ENCODE results near the gene ARID5B.

The ARID5B gene

DNA sequence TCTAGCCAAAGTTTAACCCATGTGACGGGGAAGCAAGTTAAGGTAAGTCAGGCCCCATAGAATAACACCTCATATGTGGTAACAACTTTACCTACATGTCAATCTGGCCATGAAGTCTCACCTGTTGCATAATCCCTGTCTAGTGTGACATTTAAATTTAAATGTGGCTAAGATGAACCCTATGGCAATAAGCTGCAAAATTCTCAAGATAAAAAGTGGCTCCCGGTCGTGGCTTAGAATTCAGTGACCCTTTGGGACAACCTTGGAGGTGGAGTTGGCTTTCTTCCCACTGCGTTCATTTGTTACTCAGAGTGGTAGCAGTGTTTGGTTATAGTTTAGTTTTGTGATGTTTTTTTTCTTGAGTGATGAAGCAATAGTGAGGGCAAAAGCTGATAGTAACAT, 90.6 kb downstream of the ARID5B start:
- peak; percentile 69 for DNase-seq

GRCh38 chr10:61992671-61993668, 91.5 kb downstream of the ARID5B start:
- peak; percentile 99 for DNase-seq

GRCh38 chr10:61993711-61994401, 92.4 kb downstream of the ARID5B start:
- no peak for DNase-seq

DNA sequence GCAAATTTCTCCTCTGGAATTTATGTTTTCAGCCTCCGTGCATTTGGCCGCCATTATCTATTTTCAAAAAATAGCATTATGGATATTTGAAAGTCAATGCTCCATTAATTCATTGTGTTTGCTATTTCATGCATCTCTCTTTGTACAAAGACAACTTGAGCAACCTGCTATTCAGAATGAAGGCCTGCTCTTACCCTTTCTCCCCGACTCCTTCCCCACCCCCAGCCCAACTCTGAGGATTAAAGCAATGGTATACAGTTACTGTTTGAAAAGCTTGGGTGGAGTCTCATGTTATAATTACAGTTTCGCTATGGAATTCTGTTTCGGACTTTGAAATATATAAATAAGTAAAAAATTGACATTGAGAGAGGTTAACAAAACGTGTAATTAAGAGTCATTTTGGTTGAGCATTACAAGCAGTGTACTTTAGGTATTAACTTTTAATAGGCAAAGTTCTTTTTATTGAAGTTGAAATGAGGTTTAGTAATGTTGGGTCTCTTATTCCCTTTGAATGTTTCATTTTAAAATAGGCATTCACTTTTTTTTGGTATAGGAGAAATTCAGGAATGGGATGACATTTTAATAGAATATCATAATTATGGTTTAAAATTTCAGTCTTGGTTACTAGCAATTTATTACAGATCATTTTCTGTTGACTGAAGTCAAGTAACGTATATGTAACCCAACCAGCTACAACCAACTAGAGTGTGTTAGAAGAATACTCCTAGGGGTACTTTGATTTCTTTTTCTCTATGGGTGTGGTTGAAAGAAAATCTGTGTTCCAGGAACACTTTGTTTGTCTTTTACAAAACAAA, 93.1 kb downstream of the ARID5B start:
- DNase-seq: no peak

- no peak for DNase-seq
Observed at GRCh38 chr10:61995220-61995503, 93.7 kb downstream of the ARID5B start.

GRCh38 chr10:61998937-61999336, 97.4 kb downstream of the ARID5B start:
- peak; percentile 46 for DNase-seq

GRCh38 chr10:62000037-62000603, 98.6 kb downstream of the ARID5B start:
- no peak for DNase-seq

- no peak for DNase-seq
Observed at GRCh38 chr10:62000726-62001125, 99.2 kb downstream of the ARID5B start.

GRCh38 chr10:62001898-62002297, 100.4 kb downstream of the ARID5B start:
- peak; percentile 63 for DNase-seq

GRCh38 chr10:62002753-62003152, 101.3 kb downstream of the ARID5B start:
- DNase-seq: no peak

GRCh38 chr10:62004042-62004441, 102.5 kb downstream of the ARID5B start:
- DNase-seq: peak; percentile 42

DNA sequence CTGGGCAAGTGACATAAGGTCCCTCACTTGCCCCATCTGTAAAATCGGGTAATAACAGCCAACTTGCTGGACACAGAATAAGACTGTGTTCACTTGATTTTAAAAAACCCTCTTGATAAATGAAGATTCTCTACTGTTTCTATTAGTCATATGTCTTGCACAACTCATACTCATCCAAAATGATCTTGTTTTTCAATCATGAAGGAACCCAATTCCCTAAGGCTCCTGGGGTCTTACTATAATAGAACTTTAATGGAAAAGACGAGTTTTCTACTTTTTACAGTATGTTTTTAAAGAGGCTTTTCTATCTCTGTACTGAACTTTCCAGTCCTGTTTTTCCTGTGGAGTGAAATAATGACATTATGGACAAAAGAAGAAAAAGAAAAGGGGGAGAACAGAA, 103.8 kb downstream of the ARID5B start:
- DNase-seq: no peak

DNA sequence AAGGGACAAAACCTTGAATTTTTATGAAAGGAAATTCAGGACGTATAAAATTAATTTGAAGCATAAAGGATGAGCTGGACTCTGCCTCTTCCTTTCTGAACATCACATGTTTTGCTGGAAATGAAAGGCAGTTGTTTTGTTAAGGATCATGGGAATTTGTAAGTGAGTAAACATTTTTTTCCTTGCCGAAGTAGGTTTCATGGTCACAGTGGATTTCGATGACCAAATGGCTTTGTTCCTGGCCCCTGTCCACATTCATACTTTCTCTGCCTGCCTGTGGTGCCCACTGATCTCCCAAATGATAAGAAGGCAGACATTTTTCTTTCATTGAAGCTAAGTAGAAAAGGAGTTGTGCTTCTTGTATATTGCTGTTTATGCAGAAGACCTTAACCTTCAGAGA, 104.2 kb downstream of the ARID5B start:
- no peak for DNase-seq

DNA sequence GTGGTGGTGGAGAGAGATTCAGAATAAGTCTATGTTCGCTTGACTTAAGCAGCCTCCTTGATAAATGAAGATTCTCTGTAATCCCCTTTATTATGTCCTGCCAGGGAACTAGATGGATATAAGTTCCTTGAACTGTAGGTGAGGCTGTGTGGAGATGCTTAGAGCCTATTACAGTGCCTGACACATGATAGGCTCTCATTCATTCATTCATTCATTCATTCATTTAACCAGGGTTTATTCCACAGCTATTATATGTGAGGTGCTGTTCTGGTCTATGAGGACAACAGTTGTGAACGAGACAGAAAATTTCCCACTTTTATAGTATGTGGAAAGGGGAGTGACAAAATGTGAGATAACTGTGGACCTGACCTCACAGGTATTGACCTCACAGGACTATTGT, 105.6 kb downstream of the ARID5B start:
- DNase-seq: no peak

DNA sequence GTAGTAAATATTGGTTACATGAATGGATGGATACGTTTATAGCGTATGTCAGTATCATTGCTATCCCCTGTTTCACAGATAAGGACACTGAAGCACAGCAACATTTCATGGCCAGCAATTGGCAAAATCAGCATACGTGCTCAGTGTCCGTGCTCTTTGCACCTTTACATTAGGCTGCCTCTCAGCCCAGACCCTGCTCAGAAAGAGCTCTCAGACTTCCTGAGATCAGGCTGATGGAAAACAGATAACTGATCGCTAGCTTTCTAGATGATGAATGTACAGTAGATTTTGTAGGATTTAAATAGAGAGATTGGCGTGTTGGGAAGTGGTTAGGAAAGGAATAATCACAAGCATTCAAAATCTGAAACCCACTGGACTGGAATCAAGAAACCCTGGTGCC, 106.7 kb downstream of the ARID5B start:
- DNase-seq: no peak

DNA sequence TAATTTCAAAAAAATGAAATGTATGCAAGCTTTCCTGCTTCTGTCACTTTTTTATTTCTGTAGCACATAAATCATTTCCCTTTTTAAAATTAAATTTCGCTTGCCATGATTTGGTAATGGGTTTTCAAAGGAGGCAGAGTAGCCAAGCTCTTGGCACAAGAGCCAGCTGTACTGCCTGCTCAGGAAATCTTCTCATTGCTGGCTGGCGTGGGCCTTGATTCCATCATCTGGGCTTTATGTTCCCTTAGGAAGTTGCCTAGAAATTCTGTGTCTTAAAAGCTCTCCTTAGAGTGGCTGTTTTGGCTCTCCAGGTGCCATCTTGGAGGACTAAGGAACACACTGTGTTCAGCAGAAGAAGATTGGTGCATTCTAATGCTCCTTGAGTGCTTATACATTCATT, 107.4 kb downstream of the ARID5B start:
- no peak for DNase-seq

GRCh38 chr10:62010366-62010765, 108.9 kb downstream of the ARID5B start:
- no peak for DNase-seq

DNA sequence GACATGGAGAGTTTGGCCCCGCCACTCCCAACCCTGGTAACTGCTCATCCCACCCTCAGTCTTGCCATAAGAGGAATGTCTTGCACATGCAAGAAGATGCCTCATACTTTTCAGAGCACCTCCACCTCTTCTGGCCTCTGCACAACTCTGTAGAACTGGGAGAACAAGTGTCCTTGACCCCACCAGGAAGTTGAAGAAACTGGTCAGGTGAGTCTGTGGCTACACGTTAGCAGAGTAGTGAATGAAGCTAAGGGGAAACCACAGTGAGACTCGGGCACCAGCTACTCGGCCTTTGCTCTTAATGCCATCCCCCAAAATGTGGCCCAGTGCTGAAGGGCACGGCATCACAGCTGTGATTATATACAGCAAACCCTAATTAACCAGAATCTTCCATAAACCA, 110.1 kb downstream of the ARID5B start:
- no peak for DNase-seq

- no peak for DNase-seq
Observed at GRCh38 chr10:62012318-62012717, 110.8 kb downstream of the ARID5B start.

GRCh38 chr10:62014510-62014909, 113.0 kb downstream of the ARID5B start:
- no peak for DNase-seq

- DNase-seq: no peak
Observed at GRCh38 chr10:62015994-62016393, 114.5 kb downstream of the ARID5B start.

DNA sequence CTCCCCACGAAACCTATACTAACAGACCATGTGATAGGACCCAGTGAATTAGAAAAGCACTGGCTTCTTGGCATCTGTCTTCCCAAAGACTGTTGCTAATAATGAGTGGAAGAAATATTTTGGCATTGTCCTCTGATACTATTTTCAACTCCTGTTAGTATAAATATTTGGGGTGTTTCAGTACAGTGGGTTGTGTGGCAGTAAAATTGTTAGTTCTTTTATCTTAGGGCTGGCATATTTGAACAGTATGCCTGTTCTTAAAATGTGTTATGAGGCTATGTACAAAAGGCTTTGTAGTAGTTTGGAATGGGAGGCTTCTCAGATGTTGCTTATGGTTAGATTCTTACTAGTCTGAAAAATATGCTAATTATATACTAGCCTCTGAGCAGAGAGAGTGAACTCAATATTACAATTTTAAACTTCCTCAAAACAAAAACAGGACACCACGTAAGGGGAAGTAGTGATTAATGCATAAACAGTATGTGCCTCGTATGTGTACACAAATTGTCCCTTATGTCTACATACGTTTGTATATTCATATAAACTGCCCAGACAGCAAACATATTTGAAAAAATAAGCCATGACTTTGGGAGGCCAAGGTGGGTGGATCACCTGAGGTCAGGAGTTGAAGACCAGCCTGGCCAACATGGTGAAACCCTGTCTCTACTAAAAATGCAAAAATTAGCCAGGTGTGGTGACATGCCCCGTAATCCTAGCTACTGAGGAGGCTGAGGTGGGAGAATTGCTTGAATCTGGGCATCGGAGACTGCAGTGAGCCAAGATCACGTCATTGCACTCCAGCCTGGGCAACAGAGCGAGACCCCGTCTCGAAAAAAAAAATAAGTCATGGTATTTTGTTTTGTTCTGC, 115.4 kb downstream of the ARID5B start:
- peak; percentile 87 for DNase-seq

Data from inflammatory macrophage treated with lipopolysaccharide for 4 hours (primary cell).